HCT116 (cell line): ENCODE measurements around the gene ZMYND19. TPM values are rescaled to one million over a fixed set of nuclear protein-coding genes. Genes with fewer than 3 reads are reported as not detected.

Experiments used
- ATAC-seq: fragments of 200-7000 bp; cut with Tn5 transposase; 2 replicates; pipeline ENCODE4 v1.9.1; 2020; ENCODE audit warnings: mild to moderate bottlenecking, moderate library complexity
- BruUV-seq: library from RNA; stranded (reverse); fragments of 400-500 nt; replicated peaks from 2 replicates; lab custom pipeline; 2021; lab: Mats Ljungman, UMichigan
- CTCF ChIA-PET: fragments of 300-600 bp; sonication (Branson Sonifier 250); formaldehyde crosslinking; loops from one replicate; lab custom pipeline; 2021; ENCODE audit warnings: antibody characterized with exemption; lab: Charles Lee
- POLR2A ChIA-PET: fragments of 300-600, 350-600 bp; sonication (Branson Sonifier 250); formaldehyde crosslinking; loops from one replicate; lab custom pipeline; 2021; ENCODE audit warnings: antibody characterized with exemption; lab: Charles Lee
- RAD21 ChIA-PET, 2 experiments: fragments of 300-600 bp; sonication (Branson Sonifier 250); formaldehyde crosslinking; loops; one replicate each; lab custom pipeline; 2023; ENCODE audit warnings: low total read pairs in 2 of 2; ENCODE audit not compliant: uncharacterized antibody in 2 of 2, unreplicated experiment in 2 of 2, low non-redundant PET in 1 of 2; lab: Charles Lee
- DNase-seq: peaks from one replicate; pipeline ENCODE4 v3.0.0-alpha.2; 2010; ENCODE audit warnings: low read depth, low spot score
- H2AFZ ChIP-seq: fragments of 200-600 bp; shearing (Covaris generic), sonication (generic); 2 replicates; pipeline ENCODE4 v1.6.1; 2017; ENCODE audit warnings: low read depth, mixed run types, mixed read lengths, antibody characterized with exemption, low read length; ENCODE audit not compliant: poor library complexity, severe bottlenecking
- H3K27ac ChIP-seq: 2 replicates; pipeline ENCODE4 v1.5.1; 2012; ENCODE audit warnings: low read depth, low read length
- H3K27me3 ChIP-seq: fragments of 200-600 bp; sonication (generic); 2 replicates; pipeline ENCODE4 v1.6.1; 2016; ENCODE audit warnings: mixed run types, low read length, mixed read lengths; ENCODE audit not compliant: insufficient read depth
- H3K36me3 ChIP-seq, 2 experiments: fragments of 200-500 bp in 1 of 2; fragments of 200-600 bp in 1 of 2; sonication (Bioruptor generic) in 1 of 2; sonication (generic) in 1 of 2; 2 replicates each; pipeline versions ENCODE4 v1.5.1 to v1.6.1; 2014 to 2016; ENCODE audit warnings: low read length in 2 of 2, inconsistent platforms in 1 of 2, mixed read lengths in 1 of 2, mixed run types in 1 of 2; ENCODE audit not compliant: insufficient read depth in 2 of 2, control insufficient read depth in 1 of 2
- H3K4me1 ChIP-seq, 2 experiments: fragments of 200-600 bp in 1 of 2; sonication (generic) in 1 of 2; 2 replicates each; pipeline versions ENCODE4 v1.5.1 to v1.6.1; 2012 to 2017; ENCODE audit warnings: low read length in 2 of 2, inconsistent platforms in 1 of 2, mild to moderate bottlenecking in 1 of 2, mixed read lengths in 1 of 2, mixed run types in 1 of 2, moderate library complexity in 1 of 2; ENCODE audit not compliant: insufficient read depth in 2 of 2, control insufficient read depth in 1 of 2
- H3K4me2 ChIP-seq: fragments of 200-600 bp; sonication (generic); 2 replicates; pipeline ENCODE4 v1.6.1; 2017; ENCODE audit warnings: mixed run types, low read length, mixed read lengths
- H3K4me3 ChIP-seq, 2 experiments: fragments of 200-600 bp in 1 of 2; sonication (generic) in 1 of 2; replicated peaks in 1 of 2; 2 replicates each; pipeline ENCODE4 v1.5.1; 2011 to 2016; ENCODE audit warnings: low read length in 2 of 2, control low read depth in 1 of 2, low read depth in 1 of 2, mild to moderate bottlenecking in 1 of 2, mixed read lengths in 1 of 2, mixed run types in 1 of 2
- H3K79me2 ChIP-seq: fragments of 200-600 bp; sonication (generic); 2 replicates; pipeline ENCODE4 v1.6.1; 2017; ENCODE audit warnings: mild to moderate bottlenecking, mixed run types, low read length, moderate library complexity, mixed read lengths; ENCODE audit not compliant: insufficient read depth
- H3K9ac ChIP-seq: fragments of 200-600 bp; sonication (generic); 2 replicates; pipeline ENCODE4 v1.6.1; 2016; ENCODE audit warnings: low read length, mixed read lengths
- H3K9me2 ChIP-seq: fragments of 200-600 bp; sonication (generic), shearing (Covaris generic); 2 replicates; pipeline ENCODE4 v1.6.1; 2017; ENCODE audit warnings: mixed run types, mild to moderate bottlenecking, moderate library complexity; ENCODE audit not compliant: insufficient read depth
- H3K9me3 ChIP-seq, 2 experiments: fragments of 200-500 bp in 1 of 2; fragments of 200-600 bp in 1 of 2; sonication (Bioruptor generic) in 1 of 2; sonication (generic) in 1 of 2; 2 replicates each; pipeline ENCODE4 v1.6.1; 2014 to 2017; ENCODE audit warnings: low read length in 2 of 2, mixed read lengths in 2 of 2, inconsistent platforms in 1 of 2, low read depth in 1 of 2, mild to moderate bottlenecking in 1 of 2, mixed run types in 1 of 2, moderate library complexity in 1 of 2; ENCODE audit not compliant: control insufficient read depth in 1 of 2, insufficient read depth in 1 of 2
- H4K20me1 ChIP-seq: fragments of 200-600 bp; sonication (generic), shearing (Covaris generic); 2 replicates; pipeline ENCODE4 v1.6.1; 2017; ENCODE audit warnings: mixed run types, mild to moderate bottlenecking, moderate library complexity; ENCODE audit not compliant: insufficient read depth
- CBX3 ChIP-seq: IDR thresholded peaks from 2 replicates; pipeline ENCODE4 v1.6.1; 2012; ENCODE audit warnings: low read depth
- CEBPB ChIP-seq: IDR thresholded peaks from 2 replicates; pipeline ENCODE4 v1.6.1; 2012; ENCODE audit warnings: low read depth
- CTCF ChIP-seq, 3 experiments: fragments of 200-600 bp in 1 of 3; sonication (generic) in 1 of 3; IDR thresholded peaks in 2 of 3; conservative IDR thresholded peaks in 1 of 3; 2 replicates each; pipeline ENCODE4 v1.5.1; 2012 to 2017; ENCODE audit warnings: low read depth in 2 of 3, low read length in 2 of 3, antibody characterized with exemption in 1 of 3, borderline replicate concordance in 1 of 3, control low read depth in 1 of 3, mild to moderate bottlenecking in 1 of 3, mixed read lengths in 1 of 3, mixed run types in 1 of 3, moderate library complexity in 1 of 3; ENCODE audit not compliant: insufficient read depth in 1 of 3
- EGR1 ChIP-seq: IDR thresholded peaks from 2 replicates; pipeline ENCODE4 v1.6.1; 2012; ENCODE audit warnings: low read depth
- ELF1 ChIP-seq: IDR thresholded peaks from 2 replicates; pipeline ENCODE4 v1.6.1; 2012; ENCODE audit warnings: low read depth, borderline replicate concordance
- EZH2 ChIP-seq: fragments of 200-600 bp; sonication (generic); IDR thresholded peaks from 2 replicates; pipeline ENCODE4 v1.6.1; 2017; ENCODE audit warnings: antibody characterized with exemption, mixed run types
- EZH2phosphoT487 ChIP-seq: fragments of 200-600 bp; IDR thresholded peaks from 2 replicates; pipeline ENCODE4 v1.6.1; 2018; ENCODE audit warnings: antibody characterized with exemption, borderline replicate concordance
- FOSL1 ChIP-seq: IDR thresholded peaks from 2 replicates; pipeline ENCODE4 v1.6.1; 2012; ENCODE audit warnings: low read depth
- JUND ChIP-seq: IDR thresholded peaks from 2 replicates; pipeline ENCODE4 v1.6.1; 2012
- POLR2A ChIP-seq: IDR thresholded peaks from 2 replicates; pipeline ENCODE4 v1.7.0; 2011; ENCODE audit warnings: borderline replicate concordance; ENCODE audit not compliant: insufficient read depth, insufficient read length; ENCODE audit errors: extremely low read depth
- POLR2AphosphoS5 ChIP-seq: IDR thresholded peaks from 2 replicates; pipeline ENCODE4 v1.6.1; 2011; ENCODE audit warnings: mild to moderate bottlenecking, low read depth, low read length, moderate library complexity
- RAD21 ChIP-seq: IDR thresholded peaks from 2 replicates; pipeline ENCODE4 v1.6.1; 2012; ENCODE audit warnings: low read depth, mild to moderate bottlenecking
- SIN3A ChIP-seq: IDR thresholded peaks from 2 replicates; pipeline ENCODE4 v1.6.1; 2012; ENCODE audit warnings: low read depth
- TCF7L2 ChIP-seq: IDR thresholded peaks from 2 replicates; pipeline ENCODE4 v1.7.0; 2011; ENCODE audit warnings: borderline replicate concordance, inconsistent platforms; ENCODE audit not compliant: insufficient read depth, insufficient read length; ENCODE audit errors: extremely low read depth
- ZFX ChIP-seq: fragments of 450-650 bp; IDR thresholded peaks from 2 replicates; pipeline ENCODE4 v1.6.1; 2017
- ZNF274 ChIP-seq: fragments of 200-500 bp; sonication (Bioruptor generic); IDR thresholded peaks from 2 replicates; pipeline ENCODE4 v1.6.1; 2014; ENCODE audit warnings: mild to moderate bottlenecking, low read depth, low read length, inconsistent platforms
- intact Hi-C: fragments of 100-400 bp; cut with micrococcal nuclease; formaldehyde crosslinking; loops from 2 replicates; pipeline ENCODE4 v1.10.0; 2022
- total RNA-seq: library from RNA; stranded (reverse); gene quantifications from one replicate; pipeline ENCODE4 v1.2.1, GENCODE V29; 2021; ENCODE audit not compliant: unreplicated experiment

ZMYND19 gene
- total RNA-seq, 1 experiment from 2014 or later = 57.4 TPM

- intact Hi-C loops = no loop called here
Measured at GRCh38 chr9:137638680-137639079, 48.4 kb upstream of the ZMYND19 start.

More at GRCh38 chr9:137638680-137639079, 48.4 kb upstream of the ZMYND19 start:
- ATAC-seq (no peak), DNase-seq (no peak)
- ChIA-PET POLR2A (no interaction called here), RAD21 (no interaction called here), CTCF (no interaction called here)
- Histone ChIP-seq H4K20me1 (peaks cover 11% of the 10 kb centered on the region; the same call in 1 of the 2 replicates), H3K36me3 (0 out of 4 replicates have a peak, but pooled peaks cover 0 to 2% of the 10 kb centered on the region in 2 experiments), H3K9me3 (no peaks in the 10 kb centered on the region), H3K79me2 (peaks cover 97% of the 10 kb centered on the region), H3K9me2 (no peaks in the 10 kb centered on the region), H3K4me2 (no peak overlapping the region), H3K27ac (no peak overlapping the region), H3K4me1 (no peaks in the 10 kb centered on the region), H3K9ac (no peak overlapping the region), H3K4me3 (no peak overlapping the region), H3K27me3 (no peaks in the 10 kb centered on the region), H2AFZ (no peak overlapping the region)
- TF ChIP-seq EZH2 = no peak
- TF ChIP-seq EGR1 = no peak
- TF ChIP-seq SIN3A = no peak
- no peak for TF ChIP-seq RAD21
- no peak for TF ChIP-seq ZNF274
- no peak for TF ChIP-seq POLR2AphosphoS5
- TF ChIP-seq JUND = no peak
- TF ChIP-seq EZH2phosphoT487 = no peak
- no peak for TF ChIP-seq FOSL1
- no peak for TF ChIP-seq ZFX
- TF ChIP-seq TCF7L2 = no peak
- TF ChIP-seq CBX3 = no peak
- no peak for TF ChIP-seq POLR2A
- no peak for TF ChIP-seq CEBPB
- TF ChIP-seq ELF1 = no peak
- no peak for TF ChIP-seq CTCF (IDR thresholded peaks at IDR 0.05 in 2 of 3, conservative IDR thresholded peaks at IDR 0.05 in 1 of 3; ENCODE audit: borderline replicate concordance in 1 of 3, insufficient read depth in 1 of 3, low read depth in 2 of 3, low read length in 2 of 3)
- BruUV-seq = no TSS peak
